ENCODE measurements around the gene ADAM10.

- no peak for TF ChIP-seq CTCF (IDR thresholded peaks at IDR 0.05)
- no peak for TF ChIP-seq POLR2AphosphoS5 (IDR thresholded peaks at IDR 0.05)
These were observed 23.5 kb upstream of the ADAM10 start for GRCh38 chr15:58773024-58773423.
